ENCODE results near the gene CCDC78.

CCDC78 gene

DNA sequence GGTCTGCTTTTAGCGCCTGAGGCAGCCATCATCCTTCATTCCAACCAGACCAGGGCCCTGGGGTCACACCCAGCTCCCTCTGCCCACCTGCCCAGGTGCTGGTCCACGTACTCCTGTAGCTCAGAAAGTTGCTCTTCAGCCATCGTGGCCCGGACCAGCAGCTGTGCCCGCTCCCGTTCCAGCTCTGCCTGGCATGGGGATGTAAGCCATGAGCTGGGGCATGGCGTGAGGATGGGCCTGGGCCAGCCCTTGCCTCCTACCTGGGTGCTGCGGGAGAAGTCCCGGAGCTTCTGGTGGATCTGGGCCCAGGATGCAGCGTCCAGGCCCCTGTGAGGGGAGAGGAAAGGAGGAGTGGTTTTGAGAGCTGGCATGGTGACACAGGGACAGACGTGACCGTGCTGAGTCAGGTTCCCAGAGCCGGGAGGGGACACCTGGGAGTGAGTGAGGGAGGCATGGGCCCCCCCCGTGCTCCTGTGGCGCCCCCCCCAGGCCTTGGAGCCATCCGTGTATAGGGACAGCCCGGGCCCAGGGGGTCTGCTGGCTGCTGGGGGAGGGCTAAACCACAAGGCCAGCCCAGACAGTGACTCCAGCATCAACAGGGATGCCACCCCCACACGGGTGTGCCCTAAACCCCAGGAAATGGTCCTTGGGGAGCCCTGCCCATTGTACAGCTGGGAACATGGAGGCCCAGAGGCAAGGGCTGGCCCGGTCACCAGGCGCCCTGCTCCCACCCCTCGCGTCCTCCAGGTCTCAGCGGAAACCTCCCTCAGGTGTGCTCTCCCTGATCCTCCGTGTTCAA lies 3.2 kb downstream of the CCDC78 start:
- no peak for DNase-seq

DNA sequence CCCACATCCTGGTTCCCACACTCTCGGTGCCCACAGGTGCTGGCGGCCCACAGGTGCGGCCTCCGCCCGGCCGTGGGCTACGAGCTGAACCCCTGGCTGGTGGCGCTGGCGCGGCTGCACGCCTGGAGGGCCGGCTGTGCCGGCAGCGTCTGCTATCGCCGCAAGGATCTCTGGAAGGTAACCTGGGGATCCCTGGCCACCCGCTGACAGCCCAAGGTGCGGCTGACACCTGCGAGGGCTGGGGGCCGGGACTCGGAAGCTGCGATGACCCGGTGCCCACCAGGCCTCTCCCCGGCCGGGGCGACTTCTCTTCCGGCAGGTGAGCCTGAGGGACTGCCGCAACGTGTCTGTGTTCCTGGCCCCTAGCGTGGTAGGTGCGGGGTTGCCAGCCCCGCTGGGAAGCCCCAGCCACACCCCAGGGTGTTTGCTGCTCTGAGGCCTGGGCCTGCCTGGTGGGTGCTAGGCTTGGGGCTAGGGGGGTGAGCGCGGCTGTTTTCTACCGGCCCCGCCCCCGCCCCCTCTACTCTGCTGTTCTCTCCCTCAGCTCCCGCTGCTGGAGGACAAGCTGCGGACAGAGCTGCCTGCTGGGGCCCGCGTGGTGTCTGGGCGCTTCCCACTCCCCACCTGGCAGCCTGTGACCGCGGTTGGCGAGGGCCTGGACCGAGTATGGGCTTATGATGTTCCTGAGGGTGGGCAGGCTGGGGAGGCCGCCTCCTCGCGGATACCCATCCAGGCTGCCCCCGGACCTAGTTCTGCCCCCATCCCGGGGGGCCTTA lies 4.3 kb downstream of the CCDC78 start:
- DNase-seq = no peak

DNA sequence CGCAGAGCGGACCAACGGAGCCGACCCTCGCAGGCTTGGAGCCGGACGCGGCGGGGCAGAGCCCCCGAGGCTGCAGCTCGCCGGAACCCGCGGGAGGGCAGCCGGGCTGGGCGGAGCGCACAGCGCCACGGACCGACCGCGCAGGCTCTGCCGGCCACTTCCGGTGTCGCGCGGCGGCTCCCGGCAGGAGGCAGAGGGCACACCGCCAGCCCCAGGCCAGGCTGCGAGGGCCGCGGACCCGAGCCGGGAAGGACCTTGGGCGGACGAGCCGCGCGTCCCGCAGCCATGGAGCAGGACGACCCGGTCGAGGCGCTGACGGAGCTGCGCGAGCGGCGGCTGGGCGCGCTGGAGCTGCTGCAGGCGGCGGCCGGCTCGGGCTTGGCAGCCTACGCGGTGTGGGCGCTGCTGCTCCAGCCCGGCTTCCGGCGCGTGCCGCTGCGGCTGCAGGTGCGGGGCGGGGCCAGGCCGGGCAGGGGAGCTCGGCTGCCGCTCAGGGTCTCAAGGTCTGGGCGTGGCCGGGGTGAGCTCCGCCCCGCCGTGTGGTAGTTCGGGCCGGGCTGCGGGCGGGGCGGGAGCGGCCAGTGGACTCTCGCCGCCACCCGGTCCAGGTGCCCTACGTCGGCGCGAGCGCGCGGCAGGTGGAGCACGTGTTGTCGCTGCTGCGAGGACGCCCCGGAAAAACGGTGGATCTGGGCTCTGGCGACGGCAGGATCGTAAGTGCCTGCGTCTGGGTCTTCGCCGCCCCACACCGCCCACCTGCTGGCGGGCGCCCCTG lies 5.1 kb downstream of the CCDC78 start, which contains the start of gene ANTKMT:
Gene ANTKMT (plus strand): TSS at position 157 of the 775 bp plus-strand sequence. CDS start 129 bp downstream, at position 286.
- peak; percentile 90 for DNase-seq

DNA sequence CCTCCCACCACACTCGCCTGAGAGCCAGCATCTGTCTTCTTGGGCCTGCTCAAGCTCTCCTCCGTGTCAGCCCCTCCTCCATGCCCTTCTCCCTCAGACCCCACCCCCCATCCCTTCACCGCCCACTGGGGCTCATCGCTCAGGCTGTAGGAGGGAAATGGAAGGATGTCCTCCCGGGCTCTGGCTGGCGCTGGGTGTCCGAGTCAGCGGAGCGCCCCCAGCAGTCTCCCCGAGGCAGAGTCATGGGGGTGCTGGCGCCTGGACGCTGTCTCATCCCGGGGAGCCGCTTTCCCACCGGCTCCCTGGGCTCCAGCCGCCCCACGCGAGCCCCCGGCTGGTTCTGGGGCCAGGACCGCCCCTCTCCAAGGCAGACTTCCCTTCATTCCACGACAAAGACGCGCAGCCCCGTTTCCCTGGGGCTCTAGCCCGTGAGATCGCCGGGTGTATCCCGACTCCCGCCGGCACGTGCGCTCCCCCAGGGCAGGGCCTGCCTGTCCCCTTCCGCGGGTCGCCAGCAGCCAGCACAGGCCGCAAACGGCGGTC lies 5.7 kb downstream of the CCDC78 start:
- peak; percentile 80 for DNase-seq

DNA sequence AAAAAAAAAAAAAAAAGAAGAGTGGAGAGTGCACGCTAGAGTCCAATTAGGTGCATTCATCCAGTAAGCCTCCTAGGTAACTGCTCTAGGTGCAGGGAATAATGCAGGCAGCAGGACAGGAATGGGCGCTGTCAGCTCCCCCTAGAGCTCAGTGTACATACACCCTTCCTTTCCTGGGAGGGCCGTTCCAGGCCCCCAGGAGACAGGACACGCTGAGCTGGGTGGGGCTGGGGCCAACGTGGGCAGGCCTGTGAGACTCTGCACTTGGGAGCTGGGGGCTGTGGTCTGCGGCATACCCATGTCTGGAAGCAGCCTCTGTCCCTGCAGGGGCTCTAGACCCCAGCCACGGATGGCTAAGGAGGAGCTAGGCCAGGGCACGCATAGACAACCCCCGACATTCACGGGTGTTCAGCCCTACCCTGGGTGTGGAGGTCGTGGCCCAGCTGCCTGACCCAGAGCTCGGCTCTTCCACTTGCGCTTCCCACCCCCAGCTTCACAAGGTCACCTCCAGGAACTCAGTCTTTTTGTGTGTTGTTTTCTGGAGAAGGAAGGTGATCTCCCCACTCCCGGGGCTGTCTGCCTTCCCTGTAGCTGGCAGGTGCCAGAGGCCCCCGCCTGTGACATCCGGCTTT lies 6.3 kb downstream of the CCDC78 start:
- DNase-seq = peak; percentile 29

DNA sequence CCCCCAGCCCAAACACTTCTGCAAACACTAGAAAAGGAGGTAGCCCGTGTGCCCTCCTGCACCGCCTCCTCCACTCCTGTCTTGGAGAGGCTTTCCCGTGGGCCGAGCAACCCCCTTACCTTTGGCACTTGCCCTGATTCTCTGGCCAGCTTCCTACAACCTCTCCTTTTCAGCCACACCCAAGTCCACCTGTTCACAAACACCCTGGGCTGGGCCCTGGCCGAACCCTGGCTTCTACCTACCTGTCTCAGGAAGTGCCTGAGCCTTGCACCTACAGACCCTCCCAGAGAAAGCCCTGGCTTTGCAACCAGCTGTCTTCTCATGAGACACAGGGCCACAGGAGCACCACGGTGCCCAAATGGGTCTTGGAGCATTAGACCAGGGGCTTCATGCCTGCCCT lies 7.3 kb downstream of the CCDC78 start:
- DNase-seq = no peak

DNA sequence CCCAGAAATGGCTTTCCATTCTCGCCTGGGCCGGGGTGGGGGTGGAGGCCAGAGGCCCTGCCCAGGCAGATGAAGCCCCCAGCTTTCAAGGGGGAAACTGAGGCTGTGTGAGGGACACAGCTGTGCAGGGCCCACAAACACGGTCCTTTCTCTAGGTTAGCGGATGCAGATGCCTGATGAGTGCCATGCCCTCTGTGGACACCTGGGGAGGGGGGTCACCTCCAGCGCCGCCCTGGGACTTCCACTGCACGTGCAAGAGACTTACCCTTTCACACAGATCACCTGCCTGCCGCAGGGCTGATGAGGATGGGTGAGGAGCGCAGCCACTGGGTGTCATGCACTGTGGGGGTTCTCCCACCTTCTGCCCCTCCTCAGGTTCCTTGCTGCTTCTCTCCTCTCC lies 7.9 kb downstream of the CCDC78 start:
- DNase-seq = no peak

DNA sequence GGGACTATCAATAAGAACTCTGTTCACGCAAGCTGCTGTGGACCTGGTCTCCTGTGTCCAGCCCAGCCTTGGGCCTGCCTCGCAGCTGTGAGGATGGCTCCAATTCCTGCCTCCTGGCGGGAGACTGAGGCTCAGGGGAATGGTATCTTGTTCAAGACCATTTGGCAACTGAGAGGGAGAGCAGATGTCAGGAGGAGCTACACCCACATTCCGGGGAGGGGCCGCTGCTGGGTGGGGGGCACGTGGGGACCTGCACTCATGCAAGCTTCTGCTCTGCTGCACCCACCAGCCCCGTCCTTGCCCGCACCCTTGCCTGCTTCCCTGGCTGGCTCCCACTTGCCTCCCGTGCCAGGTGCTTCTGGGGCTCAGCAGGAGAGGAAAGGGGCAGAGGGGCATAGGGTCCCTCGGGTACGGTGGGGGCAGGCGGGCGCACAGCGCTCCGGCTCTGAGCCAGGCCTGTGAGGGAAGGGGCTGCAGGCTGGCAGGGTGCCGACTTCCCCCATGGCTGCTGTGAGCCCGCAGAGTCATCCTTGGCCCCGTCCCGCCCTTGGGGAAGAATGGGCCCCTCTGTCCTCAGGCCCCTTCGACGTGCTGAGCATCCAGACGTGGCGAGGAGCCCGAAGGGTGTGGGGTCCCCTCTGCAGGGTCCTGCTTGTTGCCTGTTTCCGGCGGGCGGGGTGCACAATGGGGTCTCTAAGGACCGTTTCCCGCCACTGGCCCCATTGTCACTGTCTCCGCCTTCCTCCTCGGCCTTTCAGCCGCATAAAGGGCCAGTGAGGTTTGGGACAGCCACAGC lies 8.6 kb downstream of the CCDC78 start:
- no peak for DNase-seq

DNA sequence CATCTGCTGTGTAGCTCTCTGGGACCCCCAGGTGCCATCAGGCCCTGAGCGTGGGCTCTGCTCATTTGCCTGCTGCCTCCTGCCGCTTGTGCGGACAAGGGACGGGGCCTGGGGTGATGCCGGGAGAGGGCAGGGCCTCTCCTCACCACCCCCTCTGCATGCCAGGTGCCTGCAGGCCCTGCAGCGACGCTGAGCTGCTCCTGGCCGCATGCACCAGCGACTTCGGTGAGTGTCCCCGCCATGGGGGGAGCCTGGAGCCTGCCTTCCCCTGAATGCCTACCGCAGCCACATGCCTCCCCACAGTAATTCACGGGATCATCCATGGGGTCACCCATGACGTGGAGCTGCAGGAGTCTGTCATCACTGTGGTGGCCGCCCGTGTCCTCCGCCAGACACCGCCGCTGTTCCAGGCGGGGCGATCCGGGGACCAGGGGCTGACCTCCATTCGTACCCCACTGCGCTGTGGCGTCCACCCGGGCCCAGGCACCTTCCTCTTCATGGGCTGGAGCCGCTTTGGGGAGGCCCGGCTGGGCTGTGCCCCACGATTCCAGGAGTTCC lies 9.4 kb downstream of the CCDC78 start:
- DNase-seq = no peak

DNA sequence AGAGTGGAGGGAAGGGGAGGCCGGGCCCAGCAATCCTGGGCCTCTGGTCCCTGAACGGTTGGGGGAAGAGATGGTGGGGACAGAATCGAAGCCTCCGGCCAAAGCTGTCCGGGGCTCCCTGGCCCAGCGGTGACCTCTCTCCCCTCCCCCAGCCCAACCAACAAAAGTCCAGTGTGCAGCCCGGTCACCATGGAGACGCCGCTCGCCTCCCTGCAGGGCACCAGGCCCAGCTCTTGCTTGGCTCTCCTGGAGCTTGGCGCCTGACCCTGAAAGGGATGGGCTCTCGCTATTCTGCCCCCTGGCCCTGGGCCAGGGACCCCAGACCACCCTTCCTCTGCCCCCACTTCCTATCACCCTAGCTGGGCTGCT lies 10.1 kb downstream of the CCDC78 start:
- DNase-seq = no peak

DNA sequence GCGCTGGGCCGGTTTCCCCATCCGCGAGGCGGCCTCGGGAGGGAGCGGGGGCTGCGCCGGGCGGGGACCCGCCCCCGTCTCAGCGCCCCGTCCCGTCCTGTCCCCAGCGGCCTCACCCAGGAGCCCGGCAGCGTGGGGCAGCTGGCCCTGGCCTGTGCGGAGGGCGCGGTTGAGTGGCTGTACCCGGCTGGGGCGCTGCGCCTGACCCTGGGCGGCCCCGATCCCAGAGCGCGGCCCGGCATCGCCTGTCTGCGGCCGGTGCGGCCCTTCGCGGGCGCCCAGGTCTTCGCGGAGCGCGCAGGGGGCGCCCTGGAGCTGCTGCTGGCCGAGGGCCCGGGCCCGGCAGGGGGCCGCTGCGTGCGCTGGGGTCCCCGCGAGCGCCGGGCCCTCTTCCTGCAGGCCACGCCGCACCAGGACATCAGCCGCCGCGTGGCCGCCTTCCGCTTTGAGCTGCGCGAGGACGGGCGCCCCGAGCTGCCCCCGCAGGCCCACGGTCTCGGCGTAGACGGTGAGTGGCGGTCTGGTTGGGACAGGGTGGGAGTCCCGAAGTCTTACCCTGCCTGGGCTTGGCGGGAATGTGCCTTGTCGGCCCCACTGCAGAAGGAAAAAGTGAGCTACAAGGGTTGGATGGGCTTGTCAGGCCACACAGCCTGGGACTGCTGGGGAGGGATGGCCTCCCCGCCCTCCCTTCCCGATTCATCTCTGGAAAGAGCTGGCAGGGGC lies 10.6 kb downstream of the CCDC78 start:
- no peak for DNase-seq

DNA sequence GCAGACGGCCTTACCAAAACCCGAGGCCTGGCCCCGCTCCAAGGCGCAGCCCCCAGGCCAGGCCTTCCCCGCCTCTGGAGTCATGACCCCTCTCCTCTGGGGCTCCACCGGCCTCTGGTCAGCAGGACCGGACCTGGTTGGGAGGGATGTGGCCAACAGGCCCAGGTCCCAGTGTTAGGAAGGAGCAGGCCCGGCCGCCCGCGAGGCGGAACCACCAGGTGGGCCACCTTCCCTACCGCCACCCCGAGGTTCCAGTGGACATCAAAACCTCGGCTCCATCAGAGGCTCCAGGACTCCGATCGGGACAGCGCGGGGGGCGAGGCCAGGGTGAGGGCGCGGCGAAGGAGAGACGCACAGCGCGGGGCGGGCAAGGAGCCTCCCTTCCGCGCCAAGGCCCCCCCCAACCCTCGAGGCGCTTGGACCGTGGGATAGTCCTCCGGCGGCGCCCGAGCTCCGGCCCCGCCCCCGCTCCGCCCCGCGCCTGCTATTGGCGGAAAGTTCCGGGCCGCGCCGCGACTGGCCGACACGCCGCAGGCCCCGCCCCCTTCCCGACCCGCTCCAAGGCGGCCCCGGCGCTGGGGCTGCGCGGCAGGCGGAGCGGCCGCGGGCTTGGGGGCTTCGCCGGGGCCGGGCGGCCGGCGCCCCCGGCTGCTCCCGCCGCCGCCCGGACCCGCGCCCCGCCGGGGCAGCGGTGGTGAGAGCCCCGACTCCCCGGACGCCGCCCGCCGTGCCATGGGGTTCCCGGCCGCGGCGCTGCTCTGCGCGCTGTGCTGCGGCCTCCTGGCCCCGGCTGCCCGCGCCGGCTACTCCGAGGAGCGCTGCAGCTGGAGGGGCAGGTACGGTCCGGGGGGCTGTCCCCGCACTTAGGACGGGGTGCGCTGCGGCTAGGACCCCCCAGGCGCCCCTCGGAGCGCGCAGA lies 11.4 kb downstream of the CCDC78 start, which contains the start of gene METRN:
Gene METRN (plus strand): TSS at position 561 of the 919 bp plus-strand sequence. CDS start 172 bp downstream, at position 733.
- peak; percentile 96 for DNase-seq

DNA sequence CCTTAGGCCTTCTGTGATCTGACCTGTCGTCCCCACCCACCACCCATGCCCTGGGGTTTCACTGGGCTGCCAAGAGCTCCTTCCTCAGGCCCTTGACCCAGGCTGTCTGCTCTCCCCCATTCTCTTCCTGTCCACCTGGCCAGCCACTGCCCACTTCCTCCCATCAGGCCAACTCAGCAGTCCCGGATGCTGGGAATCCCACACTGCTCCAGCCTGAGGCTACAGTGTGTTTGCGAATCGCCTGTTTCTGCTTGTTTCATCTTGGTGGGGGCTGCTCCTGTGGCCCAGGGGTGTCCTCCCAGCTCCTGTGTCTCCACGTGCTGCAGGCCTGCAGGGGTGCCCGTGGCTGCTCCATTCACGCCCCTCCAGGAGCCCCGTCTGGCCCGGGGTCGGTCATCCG lies 12.2 kb downstream of the CCDC78 start:
- no peak for DNase-seq

DNA sequence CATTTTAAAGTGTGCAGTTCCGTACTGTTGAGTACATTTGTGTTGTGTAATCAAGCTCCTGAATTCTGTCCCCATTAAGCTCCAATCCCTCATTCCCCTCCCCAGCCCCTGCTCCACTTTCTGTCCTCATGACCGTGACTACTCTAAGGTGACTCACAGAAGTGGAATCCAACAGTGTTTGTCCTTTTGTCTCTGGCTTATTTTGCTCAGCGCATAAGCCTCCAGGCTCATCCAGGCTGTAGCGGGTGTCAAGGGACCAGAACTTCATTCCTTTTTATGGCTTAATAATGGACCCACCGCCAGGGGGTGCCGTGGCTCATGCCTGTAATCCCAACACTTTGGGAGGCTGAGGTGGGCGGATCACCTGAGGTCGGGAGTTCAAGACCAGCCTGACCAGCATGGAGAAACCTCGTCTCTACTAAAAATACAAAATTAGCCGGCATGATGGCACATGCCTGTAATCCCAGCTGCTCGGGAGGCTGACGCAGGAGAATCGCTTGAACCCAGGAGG lies 13.4 kb downstream of the CCDC78 start:
- DNase-seq = peak; percentile 79

DNA sequence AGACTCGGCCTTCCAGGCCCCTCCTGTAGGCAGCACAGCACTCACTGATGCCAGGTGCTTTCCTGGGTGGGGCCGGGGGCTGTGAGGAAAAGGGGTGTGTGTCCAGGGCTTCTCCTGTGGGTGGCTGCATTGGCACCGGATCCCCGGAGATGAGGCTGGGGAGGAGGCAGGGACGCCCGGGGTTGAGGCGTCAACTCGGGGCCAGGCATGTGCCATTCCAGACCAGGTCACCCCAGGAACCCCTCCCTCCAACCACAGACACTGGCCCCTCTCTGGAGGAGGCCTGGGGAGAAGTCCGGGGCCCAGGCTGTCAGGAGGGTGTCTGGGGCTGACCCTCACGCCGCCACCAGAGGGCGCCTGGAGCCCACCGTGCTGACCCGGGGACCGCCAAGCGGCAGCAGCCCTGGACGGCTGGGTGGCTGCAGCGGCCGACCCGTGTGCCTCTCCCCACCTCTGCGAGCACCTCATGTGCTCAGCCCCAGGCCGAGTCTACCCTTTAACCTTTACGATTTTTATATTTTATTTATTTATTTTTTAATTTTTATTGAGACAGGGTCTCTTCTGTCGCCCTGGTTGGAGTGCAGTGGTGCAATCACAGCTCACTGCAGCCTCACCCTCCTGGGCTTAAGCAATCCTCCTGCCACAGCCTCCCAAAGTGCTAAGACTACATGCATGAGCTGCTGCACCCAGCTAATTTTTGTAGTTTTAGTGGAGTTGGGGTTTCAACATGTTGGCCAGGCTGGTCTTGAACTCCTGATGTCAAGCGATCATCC lies 14.5 kb downstream of the CCDC78 start:
- peak; percentile 85 for DNase-seq

DNA sequence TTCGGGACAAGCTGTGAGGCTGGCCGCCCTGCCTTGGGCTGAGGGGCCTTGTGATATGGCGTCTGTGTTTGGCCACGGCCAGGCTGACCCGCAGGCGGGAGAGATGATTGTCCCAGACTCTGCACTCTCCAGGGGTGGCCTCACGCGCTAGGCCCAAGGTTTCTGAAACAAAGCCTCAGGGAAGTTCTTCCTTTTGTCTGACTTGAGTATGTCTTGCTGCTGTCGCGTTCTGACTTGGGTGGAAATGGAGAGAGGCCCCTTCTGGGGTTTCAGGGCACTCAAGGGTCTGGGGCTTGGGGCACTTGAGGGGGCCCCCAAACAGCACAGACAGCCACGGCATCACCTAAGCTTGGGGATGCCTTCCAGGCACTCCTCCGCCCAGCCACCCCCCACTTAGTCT lies 15.2 kb downstream of the CCDC78 start:
- no peak for DNase-seq

DNA sequence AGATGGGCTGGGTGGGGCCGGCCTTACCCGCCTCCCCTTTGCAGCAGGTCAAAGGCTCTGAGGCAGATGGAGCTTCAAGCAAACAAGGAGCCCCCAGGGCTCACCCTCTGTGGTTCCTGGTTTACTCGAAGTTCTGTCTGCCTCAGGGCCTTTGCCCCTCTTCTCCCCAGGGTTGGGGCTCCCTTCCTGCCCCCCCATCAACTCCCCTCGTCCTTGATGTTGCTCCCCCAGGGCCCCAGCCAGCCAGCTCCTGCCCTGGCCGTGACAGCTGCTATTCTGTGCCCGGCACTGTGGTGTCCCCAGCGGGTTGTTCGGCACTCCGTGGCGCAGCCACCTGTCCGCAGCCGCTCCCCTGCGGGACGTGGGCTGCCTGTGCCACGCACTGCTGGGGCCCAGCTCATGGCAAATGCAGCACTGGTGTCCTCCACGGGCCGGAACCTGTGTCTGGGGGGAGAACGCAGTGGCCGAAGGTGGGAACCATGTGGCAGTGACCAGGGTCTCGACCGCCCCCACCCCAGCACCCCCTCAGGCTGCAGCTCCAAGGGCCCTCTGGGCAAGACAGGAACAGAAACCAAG lies 15.7 kb downstream of the CCDC78 start:
- DNase-seq = no peak
